ENCODE measurements around the gene ADORA2B.

ADORA2B gene

DNA sequence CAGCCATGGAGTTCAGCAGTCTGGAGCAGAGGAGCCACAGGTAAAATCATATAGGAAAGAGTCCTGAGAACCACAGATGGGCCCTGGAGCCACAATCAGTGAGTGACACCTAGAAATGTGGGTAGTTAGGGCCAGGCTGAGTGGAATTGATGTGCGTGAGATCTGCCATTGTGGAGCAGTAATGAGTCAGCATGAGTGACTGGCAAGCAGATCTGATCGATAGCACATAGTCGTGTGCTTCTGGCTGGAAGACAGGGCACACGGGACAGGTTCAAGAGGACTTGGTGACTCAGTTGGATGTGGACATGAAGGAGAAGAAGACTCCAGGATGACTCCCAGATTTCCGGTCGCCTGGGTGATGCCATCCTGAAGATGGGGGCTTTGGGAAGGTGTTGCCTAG is 12.3 kb downstream of the ADORA2B start:
- H3K27ac ChIP-seq (ENCODE audit: extremely low read depth, low read depth, low read length) = no peak overlapping the region
- ChIA-PET POLR2A (no interaction called here), CTCF (no interaction called here)

DNA sequence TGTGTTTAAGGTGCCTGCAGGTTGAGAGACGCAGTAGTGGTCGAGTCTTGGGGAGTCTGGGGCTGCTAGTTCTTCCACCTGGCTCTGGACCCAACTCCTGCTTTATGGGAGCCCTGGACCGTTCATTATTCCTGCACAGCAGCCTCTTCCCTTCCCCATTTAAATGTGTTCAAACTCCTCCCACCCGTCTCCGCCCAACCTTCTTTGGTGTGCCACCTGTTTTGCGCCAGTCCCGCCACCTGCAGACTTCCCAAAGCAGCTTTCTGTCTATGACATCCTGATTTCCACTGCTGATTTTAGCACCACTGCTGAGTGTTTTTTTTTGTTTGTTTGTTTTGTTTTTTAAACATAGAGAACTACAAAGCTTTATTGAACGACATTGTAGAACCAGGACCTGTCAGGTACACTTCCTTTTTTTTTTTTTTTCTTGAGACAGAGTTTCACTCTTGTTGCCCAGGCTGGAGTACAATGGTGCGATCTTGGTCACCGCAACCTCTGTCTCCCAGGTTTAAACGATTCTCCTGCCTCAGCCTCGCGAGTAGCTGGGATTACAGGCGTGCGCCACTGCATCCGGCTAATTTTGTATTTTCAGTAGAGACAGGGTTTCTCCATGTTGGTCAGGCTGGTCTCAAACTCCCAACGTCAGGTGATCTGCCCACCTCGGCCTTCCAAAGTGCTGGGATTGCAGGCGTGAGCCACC is 12.8 kb downstream of the ADORA2B start:
- no peaks in the 10 kb centered on the region; the same call in none of the 2 replicates for H3K4me1 ChIP-seq (ENCODE audit: control insufficient read depth, insufficient read depth, low read length)
- no peaks in the 10 kb centered on the region for H3K9me3 ChIP-seq (ENCODE audit: control insufficient read depth, insufficient read depth, low read depth, low read length)
- TF ChIP-seq ZBTB17 (tag by site-specific recombination; IDR thresholded peaks at IDR 0.05) = peak; percentile 3; the same call in 1 of the 2 replicates
- TF ChIP-seq, protein P1, sequence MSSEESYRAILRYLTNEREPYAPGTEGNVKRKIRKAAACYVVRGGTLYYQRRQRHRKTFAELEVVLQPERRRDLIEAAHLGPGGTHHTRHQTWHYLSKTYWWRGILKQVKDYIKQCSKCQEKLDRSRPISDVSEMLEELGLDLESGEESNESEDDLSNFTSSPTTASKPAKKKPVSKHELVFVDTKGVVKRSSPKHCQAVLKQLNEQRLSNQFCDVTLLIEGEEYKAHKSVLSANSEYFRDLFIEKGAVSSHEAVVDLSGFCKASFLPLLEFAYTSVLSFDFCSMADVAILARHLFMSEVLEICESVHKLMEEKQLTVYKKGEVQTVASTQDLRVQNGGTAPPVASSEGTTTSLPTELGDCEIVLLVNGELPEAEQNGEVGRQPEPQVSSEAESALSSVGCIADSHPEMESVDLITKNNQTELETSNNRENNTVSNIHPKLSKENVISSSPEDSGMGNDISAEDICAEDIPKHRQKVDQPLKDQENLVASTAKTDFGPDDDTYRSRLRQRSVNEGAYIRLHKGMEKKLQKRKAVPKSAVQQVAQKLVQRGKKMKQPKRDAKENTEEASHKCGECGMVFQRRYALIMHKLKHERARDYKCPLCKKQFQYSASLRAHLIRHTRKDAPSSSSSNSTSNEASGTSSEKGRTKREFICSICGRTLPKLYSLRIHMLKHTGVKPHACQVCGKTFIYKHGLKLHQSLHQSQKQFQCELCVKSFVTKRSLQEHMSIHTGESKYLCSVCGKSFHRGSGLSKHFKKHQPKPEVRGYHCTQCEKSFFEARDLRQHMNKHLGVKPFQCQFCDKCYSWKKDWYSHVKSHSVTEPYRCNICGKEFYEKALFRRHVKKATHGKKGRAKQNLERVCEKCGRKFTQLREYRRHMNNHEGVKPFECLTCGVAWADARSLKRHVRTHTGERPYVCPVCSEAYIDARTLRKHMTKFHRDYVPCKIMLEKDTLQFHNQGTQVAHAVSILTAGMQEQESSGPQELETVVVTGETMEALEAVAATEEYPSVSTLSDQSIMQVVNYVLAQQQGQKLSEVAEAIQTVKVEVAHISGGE (tag by site-specific recombination; conservative IDR thresholded peaks at IDR 0.05; ENCODE audit: low read depth) = no peak
- no peak for TF ChIP-seq ZEB2 (tag by site-specific recombination; IDR thresholded peaks at IDR 0.05)
- no peak for TF ChIP-seq KLF1 (tag by site-specific recombination; IDR thresholded peaks at IDR 0.05)
- H3K4me3 ChIP-seq (ENCODE audit: low read depth, low read length) = no peak overlapping the region
- CTCF ChIA-PET = interaction anchor here (1.2 kb wide), 1 partner anchor 12 kb away, joined by 5 read pairs; the partner anchor contains the start of gene ADORA2B
- POLR2A ChIA-PET = interaction anchor here (0.8 to 1.5 kb wide), 2 partner anchors 8 to 42 kb away, joined by 4 to 5 read pairs; partner anchors contain the start of genes TTC19 and ZSWIM7
- no peaks in the 10 kb centered on the region for H3K36me3 ChIP-seq (ENCODE audit: control insufficient read depth in 2 of 2, insufficient read depth in 1 of 2, low read length in 2 of 2)
- no peak overlapping the region for H3K27ac ChIP-seq (ENCODE audit: extremely low read depth, low read depth, low read length)

More for the DNA sequence above, 12.3 kb downstream of the ADORA2B start:
- Histone ChIP-seq H3K4me1 (ENCODE audit: control insufficient read depth, insufficient read depth, low read length) (no peaks in the 10 kb centered on the region; the same call in none of the 2 replicates), H3K9me3 (ENCODE audit: control insufficient read depth, insufficient read depth, low read depth, low read length) (no peaks in the 10 kb centered on the region), H3K36me3 (ENCODE audit: control insufficient read depth in 2 of 2, insufficient read depth in 1 of 2, low read length in 2 of 2) (no peaks in the 10 kb centered on the region), H3K4me3 (ENCODE audit: low read depth, low read length) (no peak overlapping the region)
- TF ChIP-seq ZFP69B (tag by site-specific recombination; IDR thresholded peaks at IDR 0.05) = no peak
- TF ChIP-seq SCRT2 (tag by site-specific recombination; IDR thresholded peaks at IDR 0.05) = no peak
- peak; percentile 63 for TF ChIP-seq ZBTB17 (tag by site-specific recombination; IDR thresholded peaks at IDR 0.05)
- no peak for TF ChIP-seq ZNF776 (tag by site-specific recombination; IDR thresholded peaks at IDR 0.05; ENCODE audit: borderline replicate concordance)

DNA sequence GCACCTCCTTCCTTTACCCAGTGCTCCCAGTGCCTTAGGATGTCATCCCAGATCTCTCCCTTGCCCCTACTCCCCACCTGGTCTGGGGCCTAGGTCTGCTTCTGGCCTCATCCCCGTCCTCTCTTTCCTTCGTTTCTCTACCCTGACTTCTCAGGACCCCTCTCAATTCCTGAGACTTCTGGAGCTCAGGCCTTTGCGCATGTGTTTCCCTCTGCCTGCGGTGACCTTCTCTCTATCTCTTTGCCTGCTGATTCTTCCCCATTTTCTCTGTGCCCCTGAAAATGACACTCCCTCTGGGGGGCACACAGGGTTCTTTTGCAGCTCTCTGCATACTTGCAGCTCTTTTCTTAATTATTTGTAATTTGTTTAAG is 13.5 kb downstream of the ADORA2B start:
- Histone ChIP-seq H3K36me3 (ENCODE audit: control insufficient read depth in 2 of 2, insufficient read depth in 1 of 2, low read length in 2 of 2) (no peaks in the 10 kb centered on the region), H3K27ac (ENCODE audit: extremely low read depth, low read depth, low read length) (peak overlapping the region; percentile 1; the same call in 1 of the 2 replicates), H3K4me1 (ENCODE audit: control insufficient read depth, insufficient read depth, low read length) (no peaks in the 10 kb centered on the region; the same call in none of the 2 replicates), H3K4me3 (ENCODE audit: low read depth, low read length) (no peak overlapping the region), H3K9me3 (ENCODE audit: control insufficient read depth, insufficient read depth, low read depth, low read length) (no peaks in the 10 kb centered on the region)
- POLR2A ChIA-PET = interaction anchor here (0.8 to 1.5 kb wide), 2 partner anchors 9 to 41 kb away, joined by 4 to 5 read pairs; partner anchors contain the start of genes TTC19 and ZSWIM7
- CTCF ChIA-PET = interaction anchor here (0.6 to 1.2 kb wide), 3 partner anchors 13 to 494 kb away, joined by 3 to 5 read pairs (median 3); partner anchors contain the start of gene ADORA2B
- TF ChIP-seq ZNF184 (tag by site-specific recombination; IDR thresholded peaks at IDR 0.05) (no peak), KLF9 (tag by site-specific recombination; IDR thresholded peaks at IDR 0.05; ENCODE audit: low read depth) (no peak), ZEB2 (tag by site-specific recombination; IDR thresholded peaks at IDR 0.05) (no peak), ZNF426 (tag by site-specific recombination; IDR thresholded peaks at IDR 0.05) (no peak), ZNF404 (tag by site-specific recombination; IDR thresholded peaks at IDR 0.05) (no peak), ZNF768 (tag by site-specific recombination; IDR thresholded peaks at IDR 0.05) (no peak), ZNF354C (tag by site-specific recombination; IDR thresholded peaks at IDR 0.05; ENCODE audit: borderline replicate concordance, low read depth) (no peak), PRDM1 (tag by site-specific recombination; IDR thresholded peaks at IDR 0.05) (no peak)
- TF ChIP-seq, protein P2, sequence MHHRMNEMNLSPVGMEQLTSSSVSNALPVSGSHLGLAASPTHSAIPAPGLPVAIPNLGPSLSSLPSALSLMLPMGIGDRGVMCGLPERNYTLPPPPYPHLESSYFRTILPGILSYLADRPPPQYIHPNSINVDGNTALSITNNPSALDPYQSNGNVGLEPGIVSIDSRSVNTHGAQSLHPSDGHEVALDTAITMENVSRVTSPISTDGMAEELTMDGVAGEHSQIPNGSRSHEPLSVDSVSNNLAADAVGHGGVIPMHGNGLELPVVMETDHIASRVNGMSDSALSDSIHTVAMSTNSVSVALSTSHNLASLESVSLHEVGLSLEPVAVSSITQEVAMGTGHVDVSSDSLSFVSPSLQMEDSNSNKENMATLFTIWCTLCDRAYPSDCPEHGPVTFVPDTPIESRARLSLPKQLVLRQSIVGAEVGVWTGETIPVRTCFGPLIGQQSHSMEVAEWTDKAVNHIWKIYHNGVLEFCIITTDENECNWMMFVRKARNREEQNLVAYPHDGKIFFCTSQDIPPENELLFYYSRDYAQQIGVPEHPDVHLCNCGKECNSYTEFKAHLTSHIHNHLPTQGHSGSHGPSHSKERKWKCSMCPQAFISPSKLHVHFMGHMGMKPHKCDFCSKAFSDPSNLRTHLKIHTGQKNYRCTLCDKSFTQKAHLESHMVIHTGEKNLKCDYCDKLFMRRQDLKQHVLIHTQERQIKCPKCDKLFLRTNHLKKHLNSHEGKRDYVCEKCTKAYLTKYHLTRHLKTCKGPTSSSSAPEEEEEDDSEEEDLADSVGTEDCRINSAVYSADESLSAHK (tag by site-specific recombination; IDR thresholded peaks at IDR 0.05) = no peak
- TF ChIP-seq, protein P3, sequence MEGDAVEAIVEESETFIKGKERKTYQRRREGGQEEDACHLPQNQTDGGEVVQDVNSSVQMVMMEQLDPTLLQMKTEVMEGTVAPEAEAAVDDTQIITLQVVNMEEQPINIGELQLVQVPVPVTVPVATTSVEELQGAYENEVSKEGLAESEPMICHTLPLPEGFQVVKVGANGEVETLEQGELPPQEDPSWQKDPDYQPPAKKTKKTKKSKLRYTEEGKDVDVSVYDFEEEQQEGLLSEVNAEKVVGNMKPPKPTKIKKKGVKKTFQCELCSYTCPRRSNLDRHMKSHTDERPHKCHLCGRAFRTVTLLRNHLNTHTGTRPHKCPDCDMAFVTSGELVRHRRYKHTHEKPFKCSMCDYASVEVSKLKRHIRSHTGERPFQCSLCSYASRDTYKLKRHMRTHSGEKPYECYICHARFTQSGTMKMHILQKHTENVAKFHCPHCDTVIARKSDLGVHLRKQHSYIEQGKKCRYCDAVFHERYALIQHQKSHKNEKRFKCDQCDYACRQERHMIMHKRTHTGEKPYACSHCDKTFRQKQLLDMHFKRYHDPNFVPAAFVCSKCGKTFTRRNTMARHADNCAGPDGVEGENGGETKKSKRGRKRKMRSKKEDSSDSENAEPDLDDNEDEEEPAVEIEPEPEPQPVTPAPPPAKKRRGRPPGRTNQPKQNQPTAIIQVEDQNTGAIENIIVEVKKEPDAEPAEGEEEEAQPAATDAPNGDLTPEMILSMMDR (tag by site-specific recombination; IDR thresholded peaks at IDR 0.05) = no peak
- TF ChIP-seq, protein P4, sequence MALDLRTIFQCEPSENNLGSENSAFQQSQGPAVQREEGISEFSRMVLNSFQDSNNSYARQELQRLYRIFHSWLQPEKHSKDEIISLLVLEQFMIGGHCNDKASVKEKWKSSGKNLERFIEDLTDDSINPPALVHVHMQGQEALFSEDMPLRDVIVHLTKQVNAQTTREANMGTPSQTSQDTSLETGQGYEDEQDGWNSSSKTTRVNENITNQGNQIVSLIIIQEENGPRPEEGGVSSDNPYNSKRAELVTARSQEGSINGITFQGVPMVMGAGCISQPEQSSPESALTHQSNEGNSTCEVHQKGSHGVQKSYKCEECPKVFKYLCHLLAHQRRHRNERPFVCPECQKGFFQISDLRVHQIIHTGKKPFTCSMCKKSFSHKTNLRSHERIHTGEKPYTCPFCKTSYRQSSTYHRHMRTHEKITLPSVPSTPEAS (tag by site-specific recombination; IDR thresholded peaks at IDR 0.05) = no peak
- TF ChIP-seq, protein P5, sequence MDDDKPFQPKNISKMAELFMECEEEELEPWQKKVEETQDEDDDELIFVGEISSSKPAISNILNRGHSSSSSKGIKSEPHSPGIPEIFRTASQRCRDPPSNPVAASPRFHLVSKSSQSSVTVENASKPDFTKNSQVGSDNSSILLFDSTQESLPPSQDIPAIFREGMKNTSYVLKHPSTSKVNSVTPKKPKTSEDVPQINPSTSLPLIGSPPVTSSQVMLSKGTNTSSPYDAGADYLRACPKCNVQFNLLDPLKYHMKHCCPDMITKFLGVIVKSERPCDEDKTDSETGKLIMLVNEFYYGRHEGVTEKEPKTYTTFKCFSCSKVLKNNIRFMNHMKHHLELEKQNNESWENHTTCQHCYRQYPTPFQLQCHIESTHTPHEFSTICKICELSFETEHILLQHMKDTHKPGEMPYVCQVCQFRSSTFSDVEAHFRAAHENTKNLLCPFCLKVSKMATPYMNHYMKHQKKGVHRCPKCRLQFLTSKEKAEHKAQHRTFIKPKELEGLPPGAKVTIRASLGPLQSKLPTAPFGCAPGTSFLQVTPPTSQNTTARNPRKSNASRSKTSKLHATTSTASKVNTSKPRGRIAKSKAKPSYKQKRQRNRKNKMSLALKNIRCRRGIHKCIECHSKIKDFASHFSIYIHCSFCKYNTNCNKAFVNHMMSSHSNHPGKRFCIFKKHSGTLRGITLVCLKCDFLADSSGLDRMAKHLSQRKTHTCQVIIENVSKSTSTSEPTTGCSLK (tag by site-specific recombination; IDR thresholded peaks at IDR 0.05) = no peak

Data from HEK293 (cell line).